GM12892 (cell line): ENCODE results near the gene GPR39.

Experiments
- DNase-seq: peaks from one replicate; pipeline ENCODE4 v3.0.0; 2011; ENCODE audit not compliant: insufficient read length
- FAIRE-seq: peaks from 2 replicates; lab custom pipeline; 2011; peaks lifted over from hg19 to GRCh38; lab: Jason Lieb, UNC
- POLR2A ChIP-seq: IDR thresholded peaks from 2 replicates; pipeline ENCODE4 v1.6.1; 2011; ENCODE audit warnings: low read depth, low read length, control low read depth
- POLR2AphosphoS5 ChIP-seq: IDR thresholded peaks from 2 replicates; pipeline ENCODE4 v1.6.1; 2011; ENCODE audit warnings: low read depth, low read length, control low read depth
- TAF1 ChIP-seq: IDR thresholded peaks from 2 replicates; pipeline ENCODE4 v1.6.1; 2011; ENCODE audit warnings: low read depth, mild to moderate bottlenecking, control low read depth, low read length, borderline replicate concordance

Gene GPR39

DNA sequence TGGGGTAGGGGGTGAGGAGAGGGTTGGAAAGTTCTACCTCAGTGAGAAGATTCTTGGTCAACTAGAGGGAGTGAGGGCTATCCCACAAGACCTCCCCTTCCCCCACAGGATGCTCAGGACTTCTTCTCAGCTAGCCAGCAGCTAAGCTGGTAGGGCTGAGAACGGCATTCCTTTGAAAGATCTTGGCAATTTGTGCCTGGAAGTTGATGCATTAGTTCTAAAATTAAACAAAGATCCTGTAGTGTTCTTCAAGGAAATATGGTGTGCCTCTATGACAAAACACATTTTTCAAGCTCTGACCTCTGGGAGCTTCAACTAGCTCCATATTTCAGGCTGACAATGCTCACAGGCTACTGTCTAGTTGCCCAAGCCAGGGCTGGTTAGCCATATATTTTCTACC lies 251.1 kb downstream of the GPR39 start:
- TF ChIP-seq POLR2AphosphoS5 = no peak
- no peak for TF ChIP-seq TAF1
- no peak for TF ChIP-seq POLR2A
- no peak for FAIRE-seq
- DNase-seq = no peak

DNA sequence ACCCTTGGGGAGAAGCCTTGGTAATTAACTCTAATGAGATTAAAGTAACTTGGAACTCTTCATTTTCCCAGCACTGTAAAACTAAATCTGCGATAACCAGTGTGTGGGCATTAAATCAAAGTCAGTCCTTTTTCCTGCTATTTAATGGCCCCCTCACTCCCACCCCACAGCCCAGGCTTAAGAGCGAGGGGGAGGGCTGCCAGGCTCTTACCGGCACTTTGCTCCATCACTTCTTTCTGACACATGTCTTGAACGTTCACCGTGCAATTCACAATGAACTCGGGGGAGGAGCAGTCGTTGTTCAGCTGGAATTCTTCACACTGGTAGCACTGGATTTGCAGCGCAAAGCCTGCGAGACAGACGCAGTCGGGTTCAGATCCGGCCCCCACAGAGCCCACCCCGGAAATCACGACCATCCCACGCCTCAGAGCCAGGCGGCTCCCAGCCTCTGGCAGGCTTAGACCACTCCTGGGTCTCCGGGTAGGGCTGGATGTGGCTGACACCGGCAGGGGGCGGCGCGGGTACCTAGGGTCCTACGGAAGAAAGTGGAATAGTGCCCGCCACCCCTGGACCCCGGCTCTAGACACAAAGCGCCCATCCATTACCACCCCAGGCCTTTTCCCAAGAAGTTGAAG lies 251.7 kb downstream of the GPR39 start:
- FAIRE-seq (no peak), DNase-seq (no peak)
- TF ChIP-seq TAF1 = no peak

DNA sequence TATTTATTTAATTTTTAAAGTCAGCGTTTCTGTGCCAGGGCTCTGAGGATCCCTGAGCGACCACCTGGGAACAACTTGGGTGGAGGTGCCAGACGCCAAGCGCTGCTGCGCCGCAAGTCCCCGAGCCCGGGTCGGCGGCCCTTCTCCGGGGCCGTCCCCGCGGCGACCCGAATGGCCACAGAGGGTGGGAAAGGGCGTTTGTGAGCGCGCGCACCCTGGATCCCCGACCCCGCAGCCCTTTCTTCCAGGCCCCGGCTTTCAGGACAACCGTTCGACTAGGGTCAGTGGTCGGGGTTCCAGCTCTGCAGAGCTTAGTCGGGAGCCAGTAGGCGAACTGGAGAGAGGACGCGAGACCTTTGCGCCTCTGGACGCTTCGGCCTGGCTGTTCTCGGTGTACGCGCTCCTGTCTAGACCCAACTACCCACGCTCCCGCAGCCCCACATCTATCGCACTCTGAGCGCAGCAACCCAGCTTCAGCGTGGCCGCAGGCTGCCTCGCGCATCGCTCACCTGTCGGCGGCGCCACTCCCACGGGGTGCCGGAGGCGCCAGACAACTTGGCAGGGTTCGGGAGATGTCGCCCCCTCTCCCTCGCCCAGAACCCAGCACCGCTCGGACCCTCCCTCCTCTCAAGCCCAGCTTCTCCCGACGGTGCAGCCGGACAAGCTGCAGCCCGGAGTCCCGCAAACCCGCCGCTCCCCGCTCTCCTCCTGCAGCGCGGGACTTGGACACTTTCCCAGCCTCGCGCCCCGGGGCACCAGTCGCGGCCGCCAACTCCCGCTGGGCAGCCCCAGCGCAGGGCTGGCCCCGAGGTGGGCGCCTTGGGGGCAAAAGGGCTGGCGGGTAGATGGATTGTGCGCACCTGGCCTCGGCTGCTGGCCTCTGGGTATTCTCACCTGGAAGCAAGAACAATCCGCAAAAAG lies 252.6 kb downstream of the GPR39 start:
- no peak for FAIRE-seq
- DNase-seq = no peak
- TF ChIP-seq POLR2A (no peak), TAF1 (no peak)

DNA sequence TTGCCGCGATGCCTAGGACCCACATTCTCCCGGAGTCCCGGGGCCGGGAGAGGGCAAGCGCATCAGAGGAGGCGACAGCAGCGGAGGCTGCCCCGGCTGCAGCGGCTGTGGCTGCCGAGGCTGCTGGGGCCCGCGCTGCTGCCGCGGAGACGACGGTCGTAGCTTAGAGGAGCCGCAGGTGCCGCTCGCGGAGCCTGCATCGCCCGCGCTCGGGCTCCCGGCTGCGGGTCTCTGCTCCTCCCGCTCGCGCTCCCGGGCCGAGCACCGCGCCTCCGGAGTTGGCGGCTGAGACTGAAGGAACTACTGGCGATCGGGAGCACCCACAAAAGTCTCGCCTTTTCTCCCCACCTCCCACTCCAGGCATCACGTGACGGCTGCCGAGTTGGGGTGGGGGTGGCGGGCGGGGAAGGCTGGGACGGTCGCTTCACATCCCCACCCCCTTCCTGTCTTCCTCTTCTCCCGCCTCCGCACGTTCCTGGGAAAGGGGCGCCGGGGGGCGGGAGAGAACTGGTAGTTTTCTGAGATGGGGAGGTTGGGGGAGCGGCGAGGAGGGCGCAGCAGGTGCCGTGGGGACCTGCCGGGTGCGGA lies 253.4 kb downstream of the GPR39 start, which contains the start of gene LYPD1:
LYPD1 (minus strand) TSS at position 298 of the 588 bp plus-strand sequence; CDS start at position 25, 273 bp downstream.
- no peak for FAIRE-seq
- no peak for DNase-seq
- TF ChIP-seq POLR2AphosphoS5 (no peak), TAF1 (no peak), POLR2A (no peak)

DNA sequence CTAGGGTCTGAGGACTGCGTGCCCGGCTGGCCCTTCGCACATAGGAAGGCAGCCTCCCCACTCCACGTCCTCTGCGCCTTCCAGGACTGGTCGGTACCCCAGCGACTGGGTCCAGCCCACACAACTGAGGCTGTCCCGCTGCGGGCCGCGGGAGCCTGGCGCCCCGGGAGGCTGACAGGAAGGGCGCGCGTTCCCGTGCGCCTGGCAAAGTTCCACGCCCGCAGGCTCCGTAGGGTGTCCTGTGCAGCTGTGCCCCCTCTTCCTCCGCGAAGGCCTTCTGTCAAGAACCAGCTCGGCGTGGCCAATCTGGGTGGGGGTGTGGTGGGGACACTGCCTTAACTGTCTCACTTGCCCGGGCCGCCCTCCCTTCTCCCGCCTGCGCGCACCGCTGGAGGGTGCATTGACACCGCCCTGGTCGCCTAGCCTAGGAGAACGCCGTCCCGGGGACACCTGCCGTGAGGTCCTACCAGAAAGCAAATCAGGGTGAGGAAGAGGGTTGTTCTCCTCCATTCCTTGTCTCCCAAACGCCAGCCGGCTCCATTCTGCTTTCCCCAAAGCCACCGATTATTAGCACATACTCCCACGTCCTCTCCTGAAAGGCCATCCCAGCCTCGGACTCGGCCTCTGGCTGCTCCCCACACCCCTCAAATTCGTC lies 254.0 kb downstream of the GPR39 start:
- FAIRE-seq = no peak
- no peak for DNase-seq

DNA sequence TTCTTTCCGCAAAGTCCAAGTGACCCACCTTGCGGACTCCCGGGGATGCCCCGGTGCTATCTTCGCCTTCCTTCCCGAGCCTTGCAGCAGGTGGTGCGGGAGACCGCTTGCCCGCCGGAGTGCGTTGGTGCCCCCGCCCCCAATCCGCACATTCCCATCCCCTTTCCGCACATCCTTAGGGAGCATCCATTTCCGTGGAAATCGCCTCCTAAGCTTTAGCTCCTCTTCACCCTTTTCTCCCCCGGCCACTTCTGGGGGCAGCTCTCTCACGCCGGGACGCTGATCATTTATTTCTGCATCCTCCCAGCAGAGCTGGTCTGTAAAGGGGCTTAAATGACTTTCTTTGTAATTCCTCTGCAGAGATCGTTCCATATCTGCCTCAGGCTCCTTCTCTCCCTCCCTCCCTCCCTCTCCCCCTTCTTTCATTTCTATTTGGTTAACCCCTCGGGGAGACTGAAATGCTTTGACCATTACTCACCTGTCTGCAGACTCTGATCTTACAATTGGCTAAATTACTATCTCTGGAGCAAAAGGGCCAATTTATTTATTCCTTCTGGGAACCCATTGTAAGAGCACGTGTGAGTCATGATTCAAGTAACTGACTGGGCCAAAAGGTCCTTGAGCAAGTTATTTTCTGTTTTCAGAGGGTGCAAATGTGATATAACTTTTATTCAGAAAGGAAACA lies 254.7 kb downstream of the GPR39 start:
- DNase-seq = no peak
- no peak for FAIRE-seq
- TF ChIP-seq TAF1 (no peak), POLR2A (no peak)

More for the DNA sequence above, 254.0 kb downstream of the GPR39 start:
- no peak for TF ChIP-seq POLR2AphosphoS5
- no peak for TF ChIP-seq TAF1
- TF ChIP-seq POLR2A = no peak

DNA sequence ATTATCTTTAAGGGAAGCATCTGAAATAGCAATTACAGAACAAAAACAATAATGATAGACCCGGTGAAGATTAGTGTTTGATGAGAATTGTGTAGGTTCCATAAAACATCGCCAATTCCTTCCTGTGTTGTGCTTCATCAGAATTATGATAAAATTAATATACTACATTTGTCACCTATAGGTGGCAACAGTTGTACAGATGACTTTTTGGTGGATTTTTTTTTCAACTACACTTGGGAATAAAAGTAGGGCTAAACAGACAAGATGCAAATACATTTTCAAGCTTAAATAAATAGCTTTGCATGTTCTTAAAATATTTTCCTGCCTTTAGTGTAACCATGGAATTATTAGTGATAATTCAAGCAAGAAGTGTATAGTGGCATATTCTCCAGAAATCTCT lies 260.4 kb downstream of the GPR39 start:
- TF ChIP-seq POLR2A (no peak), TAF1 (no peak), POLR2AphosphoS5 (no peak)
- FAIRE-seq (no peak), DNase-seq (no peak)

DNA sequence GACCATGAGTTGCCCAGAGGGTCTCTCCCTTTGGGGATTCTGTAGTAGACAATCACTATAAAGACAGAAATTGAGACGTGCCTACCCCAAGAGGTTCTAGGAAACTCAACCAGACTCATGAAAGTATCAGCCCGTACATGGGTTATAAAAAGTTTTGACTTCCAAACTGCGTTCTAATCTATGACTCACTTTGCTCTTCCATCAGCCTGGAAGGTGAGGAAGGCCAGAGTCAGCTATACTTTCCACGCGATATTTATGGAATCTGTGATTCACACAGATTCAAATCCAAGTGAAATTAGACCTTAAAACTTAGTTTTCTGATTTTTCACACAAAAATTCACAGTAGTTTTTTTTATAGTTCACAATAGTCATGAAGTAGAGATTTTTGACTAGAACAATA lies 261.1 kb downstream of the GPR39 start:
- FAIRE-seq (no peak), DNase-seq (no peak)
- TF ChIP-seq POLR2AphosphoS5 (no peak), TAF1 (no peak), POLR2A (no peak)

DNA sequence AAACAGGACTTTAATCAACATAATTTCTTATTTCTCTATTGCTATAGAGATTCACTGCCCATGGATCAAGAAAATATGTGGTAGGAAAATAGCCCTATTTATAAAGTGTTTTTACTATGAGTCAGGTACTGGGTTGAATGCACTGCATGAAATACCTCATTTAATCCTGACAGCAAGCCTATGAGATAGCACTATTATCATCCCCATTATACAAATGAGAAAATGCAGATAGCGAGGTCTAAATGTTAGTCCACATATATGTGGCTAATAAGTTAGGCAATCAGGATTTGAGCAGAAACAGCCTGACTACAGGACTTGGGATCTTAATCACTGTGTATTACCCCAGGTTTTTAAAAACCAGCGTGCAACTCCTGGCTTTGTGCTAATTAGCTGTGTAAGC lies 261.9 kb downstream of the GPR39 start:
- FAIRE-seq = no peak

DNA sequence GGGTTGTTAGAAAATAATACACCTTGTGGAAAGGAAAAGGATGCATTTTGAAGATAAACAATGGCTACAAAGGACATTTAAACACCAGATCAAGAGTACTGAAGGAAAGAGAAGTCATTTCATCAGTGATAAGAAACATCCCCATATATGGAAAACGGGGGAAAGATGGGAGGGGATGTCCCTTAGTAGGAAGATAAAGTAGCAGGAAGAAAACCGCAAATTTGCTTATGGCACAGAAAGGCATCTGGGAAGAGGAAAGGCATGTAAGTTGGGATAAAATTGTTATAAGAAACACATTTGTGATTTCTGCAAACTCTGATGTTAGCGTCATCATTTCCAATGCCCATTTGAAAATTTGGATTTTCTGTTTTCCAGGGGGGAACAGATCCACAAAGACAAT lies 263.9 kb downstream of the GPR39 start:
- TF ChIP-seq POLR2A = no peak
- TF ChIP-seq POLR2AphosphoS5 = no peak
- no peak for TF ChIP-seq TAF1
- DNase-seq = no peak
- no peak for FAIRE-seq

More for the DNA sequence above, 261.9 kb downstream of the GPR39 start:
- no peak for DNase-seq
- TF ChIP-seq TAF1 = no peak
- no peak for TF ChIP-seq POLR2A
- TF ChIP-seq POLR2AphosphoS5 = no peak

DNA sequence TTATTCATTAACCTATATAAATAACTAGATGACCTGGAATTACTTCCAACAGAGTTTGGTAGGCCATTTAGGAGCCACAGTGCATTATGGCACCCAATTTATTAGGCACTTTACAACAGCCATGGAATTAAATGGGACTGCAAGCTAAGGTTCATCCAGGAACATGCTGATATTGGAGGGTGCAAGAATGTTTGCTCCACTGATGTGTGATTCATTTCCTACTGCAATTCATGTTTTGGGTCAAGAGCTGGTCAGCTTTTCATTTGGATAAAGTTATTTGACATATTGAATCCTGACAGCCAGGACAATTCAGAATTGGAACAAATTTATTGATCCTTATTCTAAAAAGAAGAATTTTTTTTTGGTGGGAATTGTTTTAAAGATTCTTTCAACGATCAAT lies 265.2 kb downstream of the GPR39 start:
- no peak for TF ChIP-seq POLR2A
- TF ChIP-seq POLR2AphosphoS5 = no peak
- no peak for TF ChIP-seq TAF1
- FAIRE-seq (no peak), DNase-seq (no peak)
